HL-60/S4 (cell line): ENCODE results near the gene CLIP2.

Experiments
- in situ Hi-C: fragments of 300-500 bp; cut with MboI; formaldehyde crosslinking; loops from 2 replicates; pipeline ENCODE4 v1.14.3; 2022; ENCODE audit warnings: low sequenced_read_pairs

The CLIP2 gene

DNA sequence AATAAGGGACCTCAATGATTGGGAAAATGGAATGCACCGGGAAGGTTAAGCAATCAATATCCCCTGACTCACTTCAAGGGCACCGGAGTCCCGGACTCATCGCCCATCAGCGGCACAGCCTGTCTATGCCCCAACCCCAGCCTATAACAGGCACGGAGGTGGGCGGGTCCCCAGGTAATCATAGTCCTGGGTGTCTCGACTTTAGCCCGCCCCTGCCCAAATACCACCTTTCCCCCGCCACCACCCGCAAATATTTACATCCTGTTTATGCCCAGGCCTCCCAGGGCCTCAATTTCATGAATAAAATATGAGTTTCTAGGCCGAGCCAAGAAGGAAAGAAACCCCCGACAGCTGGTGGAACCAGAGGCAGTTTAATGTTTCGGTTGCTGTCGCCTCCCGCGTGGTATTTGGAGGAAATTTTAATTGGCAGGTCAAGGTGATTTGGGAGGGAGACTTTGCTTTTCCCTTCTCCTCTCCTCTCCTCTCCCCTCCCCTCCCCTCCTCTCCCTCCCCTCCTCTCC lies 19.4 kb upstream of the CLIP2 start:
- in situ Hi-C loops = no loop called here

DNA sequence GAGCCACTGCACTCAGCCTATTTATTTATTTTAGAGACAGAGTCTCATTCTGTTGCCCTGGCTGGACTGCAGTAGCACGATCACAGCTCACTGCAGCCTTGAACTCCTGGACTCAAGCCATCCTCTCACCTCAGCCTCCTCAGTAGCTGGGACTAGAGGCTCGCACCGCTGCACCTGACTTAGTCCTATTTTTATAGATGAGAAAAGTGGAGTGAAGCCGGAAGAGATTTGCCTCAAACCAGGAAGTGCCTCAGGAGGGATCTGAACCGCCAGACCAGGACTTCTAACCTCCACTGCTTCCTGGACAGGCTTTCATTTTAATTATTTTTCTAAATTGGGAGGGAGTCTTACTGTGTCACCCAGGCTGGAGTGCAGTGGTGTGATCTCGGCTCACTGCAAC lies 17.5 kb upstream of the CLIP2 start:
- in situ Hi-C loops = no loop called here

DNA sequence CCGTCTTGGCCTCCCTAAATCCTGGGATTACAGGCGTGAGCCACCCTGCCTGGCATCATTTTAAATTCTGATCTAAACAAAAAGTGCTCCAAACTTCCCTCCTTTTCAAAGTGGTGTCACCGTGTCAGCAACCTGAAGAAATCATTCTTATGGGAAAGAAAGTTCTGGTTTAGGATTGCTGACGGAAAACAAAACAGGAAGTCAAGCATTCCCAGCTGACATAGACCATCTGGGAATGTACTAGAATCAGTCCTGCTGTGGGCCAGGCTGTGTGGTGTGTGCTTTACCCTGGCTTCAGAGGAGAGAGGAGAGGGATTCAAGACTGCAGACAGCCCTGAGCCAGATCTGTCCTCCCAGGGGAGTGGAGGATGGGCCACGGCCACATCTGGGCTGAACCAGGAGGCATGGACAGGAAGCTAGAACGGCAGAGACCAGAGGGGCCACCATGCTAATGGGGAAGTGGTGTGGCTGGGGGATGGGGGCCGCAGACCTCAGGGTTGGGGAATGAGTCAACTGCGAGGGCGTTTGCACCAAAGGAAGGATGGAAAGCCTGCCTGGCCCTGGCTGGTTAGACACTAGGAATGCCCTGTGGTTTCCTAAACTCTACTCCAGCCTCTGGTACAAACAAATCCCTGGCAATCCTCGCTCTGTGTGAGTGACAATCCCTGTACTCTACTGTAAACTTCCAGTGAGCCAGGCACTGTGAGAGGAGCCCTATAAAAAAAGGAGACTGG lies 16.7 kb upstream of the CLIP2 start:
- in situ Hi-C loops = no loop called here

DNA sequence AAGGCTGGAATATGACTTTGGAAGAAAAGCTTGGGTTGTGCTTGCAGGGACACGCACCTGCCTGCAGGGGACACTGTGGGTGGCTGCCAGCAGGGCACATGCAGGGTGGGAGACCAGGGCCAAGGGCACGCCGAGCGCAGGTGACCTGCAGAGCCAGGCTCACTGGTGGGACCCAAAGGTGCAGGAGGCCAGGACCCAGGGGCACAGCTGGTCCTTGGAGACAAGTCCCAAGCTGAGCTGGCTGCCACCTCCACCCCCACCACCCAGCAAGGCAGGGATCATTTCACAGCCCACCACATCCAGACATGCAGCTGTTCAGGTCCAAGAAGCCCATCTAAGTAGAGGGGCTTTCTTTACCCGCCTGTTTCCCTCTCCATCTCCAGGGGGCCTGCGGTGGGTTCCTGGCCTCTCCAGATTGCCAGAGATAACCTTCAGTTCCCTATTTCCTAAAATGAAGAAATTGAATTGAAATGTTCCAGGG lies 13.8 kb upstream of the CLIP2 start:
- in situ Hi-C loops = no loop called here

DNA sequence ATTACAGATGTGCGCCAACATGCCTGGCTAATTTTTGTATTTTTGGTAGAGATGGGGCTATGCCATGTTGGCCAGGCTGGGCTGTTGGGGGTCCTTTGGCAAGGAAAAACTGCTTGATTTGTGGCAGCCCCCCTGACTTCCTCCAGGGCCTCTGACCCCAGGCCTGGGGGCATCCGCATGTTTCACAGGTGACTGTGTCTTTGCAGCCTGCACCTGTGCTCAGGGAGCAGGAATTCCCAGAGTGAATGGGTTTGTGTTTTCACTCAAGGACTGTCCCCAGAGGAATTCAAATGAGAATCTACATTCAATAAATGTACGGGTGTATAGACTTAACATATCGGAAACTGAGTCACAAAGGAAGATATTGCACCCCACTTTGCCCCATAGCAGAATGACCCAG lies 11.6 kb upstream of the CLIP2 start:
- in situ Hi-C loops = no loop called here

DNA sequence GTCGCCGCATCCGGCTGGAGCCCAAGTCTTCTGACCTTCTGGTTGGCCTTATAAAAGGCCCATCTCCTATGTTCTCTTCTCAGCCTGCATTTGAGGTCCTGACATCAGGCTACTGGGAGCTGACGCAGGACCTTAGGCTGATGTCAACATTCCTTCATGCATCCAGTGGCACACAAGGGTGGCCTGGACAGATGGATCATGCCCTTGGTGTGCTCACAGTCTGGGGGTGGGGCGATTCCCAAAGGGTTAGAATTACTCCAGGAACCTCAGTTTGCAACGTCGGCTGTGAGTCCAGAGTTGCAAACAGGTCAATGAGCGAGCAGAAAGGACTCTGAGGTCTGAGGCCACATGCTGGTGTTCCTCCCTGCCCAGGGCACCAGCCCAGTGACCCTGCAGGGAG lies 8.2 kb upstream of the CLIP2 start:
- in situ Hi-C loops = no loop called here

DNA sequence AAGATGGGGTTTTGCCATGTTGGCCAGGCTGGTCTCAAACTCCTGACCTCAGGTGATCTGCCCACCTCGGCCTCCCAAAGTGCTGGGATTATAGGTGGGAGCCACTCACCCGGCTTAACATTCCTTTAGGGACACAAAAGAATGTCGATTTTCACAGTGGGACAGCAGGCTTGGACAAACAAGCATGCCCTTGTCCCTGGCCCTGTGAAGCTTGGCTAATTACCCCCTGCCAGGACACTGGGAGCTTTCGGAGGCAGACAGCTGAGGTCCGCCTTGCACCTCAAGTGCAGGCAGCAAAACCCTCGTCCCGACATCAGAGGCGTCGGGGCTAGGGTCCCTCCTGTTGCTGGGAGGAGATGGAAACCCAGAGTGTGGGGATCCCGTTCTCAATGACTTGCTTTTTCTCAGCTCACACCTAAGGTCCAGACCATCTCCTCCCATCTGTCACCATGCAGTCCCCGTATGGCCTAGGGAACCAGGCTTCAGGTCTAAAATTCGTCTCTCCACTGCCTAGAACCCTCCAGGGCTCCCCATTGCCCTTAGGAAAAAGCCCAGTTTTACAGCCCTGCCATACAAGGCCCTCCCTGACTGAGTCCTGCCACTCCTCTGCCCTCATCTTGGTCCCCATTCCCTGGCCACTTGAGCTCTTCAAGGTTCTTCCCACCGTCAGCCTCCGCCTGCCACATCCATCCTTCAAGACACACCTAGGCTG lies 6.3 kb upstream of the CLIP2 start:
- in situ Hi-C loops = no loop called here

DNA sequence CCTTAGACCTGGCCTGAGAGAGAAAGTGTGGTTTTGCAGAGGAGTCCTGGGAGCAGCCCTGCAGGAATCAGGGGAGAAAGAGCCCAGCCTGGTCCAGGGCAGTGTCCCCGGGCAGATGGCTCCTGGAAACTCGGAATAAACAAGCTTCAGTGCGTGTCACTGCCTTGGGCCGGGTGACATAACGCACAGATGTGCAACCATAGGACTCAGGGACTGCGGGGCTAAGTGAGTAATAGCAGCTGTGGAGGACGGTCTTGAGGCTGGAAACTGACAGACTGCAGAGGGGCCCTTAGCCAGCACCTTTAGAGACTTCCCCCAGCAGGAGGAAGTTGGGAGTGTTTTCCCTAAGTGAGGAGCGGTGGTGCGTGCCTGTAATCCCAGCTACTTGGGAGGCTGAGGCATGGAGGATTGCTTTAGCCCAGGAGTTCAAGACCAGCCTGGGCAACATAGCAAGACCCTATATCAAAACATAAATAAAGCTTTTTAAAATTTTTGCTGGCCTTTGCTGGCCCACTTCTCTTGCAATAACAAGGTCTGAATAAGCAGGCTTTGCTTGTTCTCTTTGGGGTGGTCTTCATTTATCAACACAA lies 5.3 kb upstream of the CLIP2 start:
- in situ Hi-C loops = no loop called here

DNA sequence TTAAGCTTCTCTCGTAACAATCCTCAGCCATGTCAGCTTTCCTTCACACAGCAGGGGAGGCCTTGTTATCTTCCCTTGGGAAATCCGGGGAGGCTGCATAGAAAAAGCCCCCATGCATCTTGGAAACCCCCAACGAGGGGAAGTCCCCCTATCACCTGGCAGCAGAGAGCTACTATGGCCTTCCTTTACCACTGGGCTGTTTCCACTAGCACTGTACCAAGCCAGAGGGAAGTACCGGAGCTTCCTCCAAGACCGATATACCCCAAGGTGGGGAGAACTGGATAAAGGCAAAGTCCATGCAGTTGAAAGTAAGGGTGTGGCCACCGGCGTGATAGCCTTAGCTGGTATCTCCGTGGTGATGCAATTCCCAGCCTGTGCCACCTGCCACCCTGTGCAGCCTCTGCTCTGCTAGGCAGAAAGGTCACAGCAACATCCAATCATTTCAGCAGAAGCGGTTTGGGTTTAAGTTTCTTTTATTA lies 4.4 kb upstream of the CLIP2 start:
- in situ Hi-C loops = no loop called here

DNA sequence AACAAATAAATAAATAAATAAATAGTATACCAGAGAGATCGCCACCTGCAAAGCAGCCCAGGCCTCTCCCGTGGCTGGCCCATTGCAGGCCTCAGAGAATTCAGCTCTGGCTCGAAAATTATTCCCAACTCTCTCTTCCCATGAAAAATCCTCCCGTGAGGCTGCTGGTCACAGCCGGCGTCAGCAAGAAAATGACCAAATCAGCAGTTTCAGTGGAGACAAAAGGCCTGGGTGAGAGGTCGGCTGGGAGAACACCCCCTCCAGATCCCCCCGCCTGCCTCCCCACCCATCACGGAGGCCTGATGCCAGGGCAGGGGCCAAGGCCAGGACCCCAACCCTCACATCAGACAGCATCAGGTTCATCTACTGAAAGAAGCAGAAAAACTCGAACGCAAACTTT lies 3.1 kb upstream of the CLIP2 start:
- in situ Hi-C loops = no loop called here

DNA sequence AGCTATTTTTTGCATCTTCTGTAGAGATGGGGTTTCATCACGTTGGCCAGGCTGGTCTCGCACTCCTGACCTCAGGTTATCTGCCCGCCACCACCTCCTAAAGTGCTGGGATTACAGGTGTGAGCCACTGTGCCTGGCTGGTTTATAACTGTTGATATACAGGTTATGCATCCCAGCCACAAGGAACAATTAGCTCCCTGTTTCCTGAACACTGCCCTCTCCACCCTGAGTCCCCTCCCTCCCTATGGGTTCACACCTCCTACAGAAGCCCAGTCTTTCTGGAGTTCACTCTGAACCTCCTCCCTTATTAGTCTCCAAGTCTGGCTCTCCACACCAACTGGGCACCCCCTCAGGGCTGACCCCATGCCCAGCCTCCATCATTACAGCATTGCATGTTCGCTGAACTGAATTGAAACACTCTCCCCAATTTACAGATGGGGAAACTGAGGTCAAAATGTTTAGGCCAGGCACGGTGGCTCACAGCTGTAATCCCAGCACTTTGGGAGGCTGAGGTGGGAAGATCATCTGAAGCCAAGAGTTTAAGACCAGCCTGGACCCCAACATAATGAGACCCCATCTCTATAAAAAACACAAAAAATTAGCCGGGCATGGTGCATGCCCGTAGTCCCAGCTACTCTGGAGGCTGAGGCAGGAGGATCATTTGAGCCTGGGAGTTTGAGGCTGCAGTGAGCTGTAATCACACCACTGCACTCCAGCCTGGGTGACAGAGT lies 1.7 kb upstream of the CLIP2 start:
- in situ Hi-C loops = no loop called here

DNA sequence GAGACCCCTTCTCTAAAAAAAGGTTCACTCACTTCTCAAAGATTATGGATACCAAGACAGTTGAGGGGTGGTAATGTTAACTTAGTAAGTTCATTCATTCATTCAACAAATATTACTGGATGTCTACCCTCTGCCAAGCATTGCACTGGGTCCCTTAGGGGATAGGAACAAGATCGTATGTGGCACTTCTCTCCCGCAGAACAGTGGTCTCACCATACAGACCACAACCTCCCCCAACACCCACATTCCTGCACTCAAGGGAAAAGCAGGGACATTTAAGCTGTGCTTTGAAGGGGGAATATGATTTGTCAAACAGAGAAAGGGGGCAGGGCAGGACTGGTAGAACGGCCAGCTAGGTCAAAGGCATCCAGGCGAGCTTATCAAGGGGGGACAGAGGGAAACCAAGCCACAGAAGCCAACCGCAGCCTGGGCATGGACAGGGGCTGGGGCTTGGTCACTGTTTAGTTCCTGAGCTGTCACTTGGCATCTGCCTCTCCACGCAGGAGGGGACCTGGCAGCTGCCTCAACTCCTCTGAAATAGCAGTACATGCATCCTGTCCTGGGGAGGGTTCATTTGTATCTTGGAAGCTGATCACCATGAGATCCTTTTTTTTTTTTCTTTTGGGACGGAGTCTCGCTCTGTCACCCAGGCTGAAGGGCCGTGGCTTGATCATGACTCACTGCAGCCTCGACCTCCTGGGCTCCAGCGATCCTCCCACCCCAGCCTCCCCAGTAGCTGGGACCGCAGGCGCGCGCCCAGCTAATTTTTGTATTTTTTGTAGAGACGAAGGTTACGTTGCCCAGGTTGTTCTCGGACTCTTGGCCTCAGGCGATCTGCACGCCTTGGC lies 949 bp upstream of the CLIP2 start:
- in situ Hi-C loops = no loop called here

DNA sequence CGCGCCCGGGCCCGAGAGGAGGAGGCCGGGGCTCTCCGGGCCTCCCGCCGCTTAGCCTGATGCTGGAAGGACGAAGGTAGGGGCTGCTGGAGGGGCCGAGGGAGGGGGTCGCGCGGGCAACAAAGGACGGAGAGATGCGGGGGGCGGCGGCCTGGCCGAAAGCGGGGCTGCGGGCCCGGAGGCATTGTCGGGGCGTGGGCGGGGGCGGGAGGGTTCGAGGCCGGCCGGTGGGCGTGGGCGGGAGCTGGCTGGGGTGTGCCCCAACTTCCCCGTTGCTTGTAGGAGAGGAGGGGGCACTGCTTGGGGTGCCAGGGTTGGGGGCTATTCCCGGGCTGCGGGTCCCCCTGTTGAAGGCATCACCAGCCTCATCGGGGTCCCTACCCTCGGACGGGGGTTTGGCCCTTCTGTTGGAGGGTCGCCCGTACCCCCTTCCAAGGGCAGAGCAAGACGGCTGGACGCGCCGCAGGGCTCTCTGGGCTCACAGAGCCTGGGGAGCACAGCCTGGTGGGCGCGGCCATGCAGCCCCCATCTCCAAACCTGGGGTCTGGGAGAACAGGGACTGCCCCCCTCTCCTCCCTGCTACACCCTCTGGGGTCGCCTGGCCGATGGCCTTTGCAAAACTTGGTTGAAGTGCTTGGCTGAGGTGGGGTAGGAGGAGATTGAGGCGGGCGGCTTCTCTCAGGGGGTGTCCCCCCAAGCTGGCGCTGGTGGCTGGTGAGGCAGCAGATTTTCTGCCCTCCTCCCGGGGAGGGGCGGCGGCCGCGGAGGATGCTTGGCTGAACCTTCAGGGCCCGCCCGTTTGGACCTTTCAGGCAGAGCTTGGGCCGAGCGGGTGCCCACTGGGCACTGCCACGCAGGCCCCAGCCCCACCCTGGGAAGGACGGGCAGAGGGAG lies 699 bp downstream of the CLIP2 start:
- in situ Hi-C loops = no loop called here

DNA sequence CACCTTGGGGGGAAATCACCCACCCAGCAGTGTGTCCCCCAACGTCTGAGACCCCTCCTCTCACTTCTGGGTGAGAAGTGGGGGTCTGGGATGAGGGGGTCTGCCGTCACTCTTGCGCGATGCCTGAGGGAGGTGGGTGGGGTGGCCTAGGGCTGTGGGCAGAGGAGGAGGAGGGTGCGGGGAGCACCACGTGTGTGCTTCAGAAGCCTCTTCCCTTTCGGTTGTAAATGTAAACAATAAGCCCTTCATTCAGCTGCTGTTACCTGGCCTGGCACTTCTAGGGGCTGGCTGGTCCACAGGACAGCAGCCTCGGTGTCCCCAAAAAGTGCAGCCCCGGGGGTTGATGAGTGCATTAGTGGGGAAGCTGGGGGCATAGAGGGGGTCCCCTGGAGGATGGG lies 1.3 kb downstream of the CLIP2 start:
- in situ Hi-C loops = no loop called here

DNA sequence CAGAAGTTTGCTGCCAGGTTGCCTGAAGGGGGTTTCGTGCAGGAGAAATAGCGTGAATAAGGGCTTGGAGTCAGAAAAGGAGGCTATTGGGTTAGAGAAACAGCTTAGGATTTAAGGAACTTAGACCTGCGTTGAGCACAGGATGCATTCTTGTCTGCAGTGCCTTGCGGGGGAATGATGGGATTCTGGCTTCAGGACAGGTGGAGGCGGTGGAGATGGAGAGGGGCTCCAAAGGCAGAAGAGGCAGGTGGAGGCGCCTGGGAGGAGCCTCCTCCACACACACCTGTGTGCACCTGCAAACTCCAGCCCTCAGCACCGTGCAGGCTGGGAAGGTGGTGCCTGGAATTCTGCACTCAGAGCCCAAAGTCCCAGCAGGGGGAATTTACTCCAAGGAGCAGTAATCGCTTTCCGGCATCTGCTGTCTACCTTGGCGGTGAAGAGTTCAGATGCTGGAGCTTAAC lies 1.8 kb downstream of the CLIP2 start:
- in situ Hi-C loops = no loop called here

DNA sequence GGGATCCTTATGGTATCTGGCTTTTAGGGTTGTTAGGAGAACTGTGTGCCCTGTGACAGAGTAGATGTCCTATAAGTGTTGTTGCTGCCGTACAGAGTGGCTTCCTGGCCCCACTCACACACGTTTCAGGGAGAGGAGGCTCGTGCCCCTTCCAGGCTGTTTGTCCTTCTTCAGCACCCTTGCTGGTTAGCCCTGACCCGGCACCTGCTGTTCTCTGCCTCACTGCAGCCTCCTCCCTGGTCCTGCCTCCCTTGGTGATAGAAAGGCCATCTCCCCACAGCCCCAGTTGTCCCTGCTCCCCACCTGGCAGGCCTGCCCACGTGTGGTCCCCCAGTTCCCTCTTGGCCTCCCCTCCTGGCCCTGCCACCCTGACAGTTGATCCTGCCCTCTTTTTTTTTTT lies 2.3 kb downstream of the CLIP2 start:
- in situ Hi-C loops = no loop called here

DNA sequence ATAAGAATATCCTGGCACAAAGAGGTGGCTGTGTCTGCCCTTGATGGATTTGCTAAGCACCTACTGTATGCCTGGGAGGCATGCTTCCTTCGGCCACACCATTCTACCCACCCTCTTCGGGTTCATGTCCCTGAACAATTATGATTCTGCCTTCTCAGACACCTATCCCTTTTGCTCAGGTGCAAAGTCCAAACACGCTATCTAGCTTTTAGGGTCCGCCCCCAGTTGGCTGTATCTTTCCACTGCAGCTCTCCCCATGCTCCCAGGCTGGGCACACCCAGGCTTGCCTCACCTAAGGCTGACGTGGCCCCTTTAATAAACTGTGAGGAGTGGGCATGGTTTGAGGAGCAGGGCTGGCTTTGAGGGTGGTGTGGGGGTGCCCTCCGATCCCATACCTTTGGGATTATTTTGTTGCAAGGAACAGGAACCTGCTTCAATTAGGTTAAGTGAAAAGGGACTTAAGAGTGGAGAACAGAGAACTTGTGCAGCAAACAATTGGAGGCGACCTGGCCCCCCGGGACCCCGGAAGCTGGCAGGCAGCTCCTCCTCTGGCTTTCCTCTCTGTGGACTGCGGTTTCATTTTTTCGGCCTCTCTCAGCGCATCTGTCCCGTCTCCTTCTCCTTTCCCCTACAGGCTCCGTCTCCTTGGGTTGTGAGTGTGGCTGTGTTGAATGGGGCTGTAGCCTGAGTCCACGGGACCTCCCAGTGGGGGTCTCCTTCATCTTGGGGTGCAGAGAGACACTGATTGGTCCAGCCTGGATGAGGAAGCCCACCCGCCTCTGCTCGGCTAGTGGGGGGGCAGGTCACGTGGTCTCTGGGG lies 3.8 kb downstream of the CLIP2 start:
- in situ Hi-C loops = no loop called here

DNA sequence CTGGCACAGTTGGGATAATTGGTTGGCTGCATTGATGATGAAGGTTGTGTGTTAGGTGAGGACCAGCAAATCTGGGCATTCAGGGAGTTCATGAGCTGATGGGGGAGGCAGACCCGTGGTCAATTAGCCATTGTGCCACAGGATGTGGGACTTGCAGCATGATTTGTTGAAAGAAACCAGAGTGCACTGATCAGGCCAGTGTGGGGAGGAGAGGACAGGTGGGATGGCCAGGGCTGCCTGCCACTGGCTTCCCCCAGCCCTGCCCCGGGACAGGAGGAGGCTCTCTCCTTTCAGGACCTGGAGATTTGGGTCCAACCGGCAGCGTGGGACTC lies 4.3 kb downstream of the CLIP2 start:
- in situ Hi-C loops = no loop called here
